Measurements from ENCODE around the gene CAMK1.
A peak's percentile ranks its signal among the peaks of the same experiment; 100 is the strongest.

Gene CAMK1

DNA sequence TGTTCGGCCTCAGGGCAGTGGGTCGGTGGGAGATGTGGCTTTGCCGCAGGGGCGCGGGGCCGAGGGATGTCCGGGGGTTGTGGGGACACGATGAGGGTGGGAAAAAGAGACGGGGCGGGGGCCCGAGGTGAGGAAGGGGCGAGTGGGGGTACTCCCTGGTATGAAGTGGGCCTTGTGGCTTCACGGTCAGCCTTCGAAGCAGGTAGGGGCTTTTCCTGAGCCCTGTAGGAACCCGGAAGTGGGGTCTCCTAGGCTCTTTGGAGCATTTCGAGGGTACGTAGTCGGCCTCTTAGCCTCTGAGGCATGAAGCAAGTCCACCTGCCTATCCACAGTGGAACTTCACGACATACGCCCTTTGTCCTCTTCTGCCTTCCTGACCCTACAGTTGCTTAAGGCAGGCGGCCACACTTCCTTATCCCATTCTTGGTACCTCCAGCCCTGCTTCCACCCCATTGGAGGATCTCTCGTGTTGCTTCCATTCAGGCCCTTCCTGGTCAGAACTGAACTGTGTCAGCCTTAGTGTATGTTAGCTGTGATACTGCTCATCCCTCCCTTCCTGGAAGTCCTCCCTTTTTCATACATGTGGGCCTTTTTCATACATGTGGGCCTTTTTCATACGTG, 23.5 kb upstream of the CAMK1 start:
- peak; percentile 40 for DNase-seq (ENCODE audit: low spot score)

GRCh38 chr3:9792405-9793160, 22.8 kb upstream of the CAMK1 start, which contains the start of the genes ARPC4 and TADA3:
Gene ARPC4, plus strand, starts transcription at chr3:9793082. Its CDS starts 40 bp downstream, at chr3:9793122.
Gene TADA3, minus strand, starts transcription at chr3:9792473. Its CDS starts 1,007 bp downstream, at chr3:9791466.
- peak; percentile 91 for DNase-seq (ENCODE audit: low spot score)

GRCh38 chr3:9791790-9792404, 22.1 kb upstream of the CAMK1 start:
- no peak for DNase-seq (ENCODE audit: low spot score)

DNA sequence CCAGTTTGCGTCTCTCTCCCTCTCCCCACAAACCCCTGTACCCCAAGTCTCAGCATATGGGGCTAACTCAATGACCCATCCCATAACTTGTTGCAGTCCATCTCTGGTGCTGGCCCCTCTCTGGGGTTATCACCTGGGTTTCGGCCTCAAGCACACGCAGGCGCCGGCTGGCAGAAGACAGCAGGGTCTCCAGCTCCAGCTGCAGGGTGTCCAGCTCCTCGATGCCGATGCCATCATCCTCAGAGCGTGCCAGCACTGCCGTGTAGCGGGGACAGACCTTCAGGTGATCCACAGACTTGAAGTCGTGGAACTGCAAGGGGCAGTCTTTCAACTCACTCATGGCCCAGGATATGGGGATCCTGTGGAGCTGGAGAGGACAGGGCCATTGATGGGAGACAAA, 21.4 kb upstream of the CAMK1 start:
- DNase-seq (ENCODE audit: low spot score): no peak

GRCh38 chr3:9787714-9788113, 18.0 kb upstream of the CAMK1 start:
- DNase-seq (ENCODE audit: low spot score): no peak

- no peak for DNase-seq (ENCODE audit: low spot score)
Measured at GRCh38 chr3:9786825-9787669, 17.3 kb upstream of the CAMK1 start.

DNA sequence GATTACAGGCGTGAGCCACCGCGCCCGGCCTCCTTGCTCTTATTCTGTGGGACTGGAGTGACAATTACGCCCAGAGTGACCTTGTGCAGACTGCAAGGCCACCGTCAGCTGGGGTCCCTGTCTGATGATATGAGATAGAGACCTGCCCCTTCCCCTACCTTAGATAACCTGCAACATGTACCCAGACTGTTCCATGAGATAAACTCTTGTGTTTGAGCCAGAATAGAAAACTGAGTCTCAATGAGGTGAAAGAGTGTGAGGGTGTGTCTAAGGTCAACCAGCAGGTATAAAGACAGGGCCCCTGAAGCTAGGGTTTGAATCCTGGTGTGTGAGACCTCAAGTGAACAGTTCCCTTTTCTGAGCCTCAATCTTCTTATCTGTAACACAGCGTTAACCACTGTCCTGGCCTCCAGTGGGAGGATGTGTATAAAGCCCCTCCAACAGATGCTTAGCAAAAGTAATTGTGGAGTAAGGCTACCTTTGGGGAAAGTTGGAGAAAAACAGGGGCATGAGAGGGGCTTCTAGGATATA, 16.5 kb upstream of the CAMK1 start:
- DNase-seq (ENCODE audit: low spot score): no peak

DNA sequence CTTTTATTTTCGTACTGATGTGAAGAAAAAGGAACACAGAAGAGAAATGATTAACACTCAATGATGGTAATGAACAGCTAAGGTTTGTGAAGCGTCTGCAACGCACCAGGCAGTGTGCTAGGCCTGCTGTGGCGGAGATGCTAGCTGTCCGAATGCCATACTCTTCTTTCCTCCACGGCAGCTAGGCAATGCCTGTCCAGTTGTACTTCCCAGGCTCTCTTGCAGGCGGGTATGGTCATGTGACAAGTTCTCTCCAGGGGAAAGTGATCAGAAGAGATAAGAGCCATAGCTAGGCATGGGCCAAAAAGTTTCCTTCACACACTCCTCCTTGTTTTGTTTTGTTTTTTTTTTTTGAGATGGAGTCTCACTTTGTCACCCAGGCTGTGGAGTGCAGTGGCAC, 15.9 kb upstream of the CAMK1 start:
- DNase-seq (ENCODE audit: low spot score): no peak

GRCh38 chr3:9784965-9785364, 15.2 kb upstream of the CAMK1 start:
- DNase-seq (ENCODE audit: low spot score): no peak

- no peak for DNase-seq (ENCODE audit: low spot score)
Measured at GRCh38 chr3:9783954-9784353, 14.2 kb upstream of the CAMK1 start.

- DNase-seq (ENCODE audit: low spot score): no peak
Measured at GRCh38 chr3:9782770-9783169, 13.0 kb upstream of the CAMK1 start.

DNA sequence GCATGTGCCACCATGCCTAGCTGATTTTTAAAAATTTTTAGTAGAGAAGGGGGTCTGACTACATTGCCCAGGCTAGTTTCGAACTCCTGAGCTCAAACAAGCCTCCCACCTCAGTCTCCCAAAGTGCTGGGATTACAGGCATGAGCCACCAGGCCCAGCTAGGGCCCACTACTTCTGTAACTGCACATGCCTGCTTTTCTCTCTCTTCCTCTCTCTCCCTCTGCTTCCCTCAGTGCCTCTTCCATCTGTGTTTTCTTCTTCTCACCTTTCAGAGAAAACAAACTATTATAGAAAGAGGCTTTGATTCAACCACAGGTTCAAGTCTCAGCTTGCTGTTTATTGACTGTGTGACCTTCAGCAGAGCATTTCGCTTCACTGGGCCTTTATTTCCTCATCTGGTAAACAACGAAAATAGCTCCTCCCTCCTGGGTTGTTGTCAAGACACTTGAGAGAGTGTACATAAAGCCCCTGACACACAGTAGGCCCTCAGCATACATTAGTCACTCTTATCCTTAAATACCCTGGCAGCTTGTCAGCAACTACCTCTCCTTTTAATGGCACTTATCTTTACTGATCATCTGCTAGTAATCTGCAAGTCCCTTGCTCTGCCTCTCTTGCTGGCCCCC, 12.3 kb upstream of the CAMK1 start:
- no peak for DNase-seq (ENCODE audit: low spot score)

- DNase-seq (ENCODE audit: low spot score): no peak
Measured at GRCh38 chr3:9781551-9781950, 11.8 kb upstream of the CAMK1 start.

GRCh38 chr3:9780910-9781309, 11.2 kb upstream of the CAMK1 start:
- DNase-seq (ENCODE audit: low spot score): no peak

DNA sequence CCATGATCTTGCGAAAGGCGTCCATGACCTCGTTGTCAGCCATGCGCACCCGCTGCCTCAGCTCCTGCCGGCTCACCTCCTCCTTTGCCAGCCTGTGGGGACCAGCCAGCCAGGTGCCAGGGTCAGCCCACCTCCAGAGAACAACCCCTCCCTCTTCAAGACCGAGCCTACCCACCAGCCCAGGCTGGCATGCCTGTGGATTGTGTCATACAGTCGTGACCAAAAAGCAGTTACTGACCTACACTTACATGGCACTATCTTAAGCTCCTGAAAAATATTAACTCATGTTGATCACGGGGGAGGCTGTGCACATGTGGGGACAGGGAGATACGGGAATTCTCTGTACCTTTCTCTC, 10.7 kb upstream of the CAMK1 start:
- DNase-seq (ENCODE audit: low spot score): no peak

DNA sequence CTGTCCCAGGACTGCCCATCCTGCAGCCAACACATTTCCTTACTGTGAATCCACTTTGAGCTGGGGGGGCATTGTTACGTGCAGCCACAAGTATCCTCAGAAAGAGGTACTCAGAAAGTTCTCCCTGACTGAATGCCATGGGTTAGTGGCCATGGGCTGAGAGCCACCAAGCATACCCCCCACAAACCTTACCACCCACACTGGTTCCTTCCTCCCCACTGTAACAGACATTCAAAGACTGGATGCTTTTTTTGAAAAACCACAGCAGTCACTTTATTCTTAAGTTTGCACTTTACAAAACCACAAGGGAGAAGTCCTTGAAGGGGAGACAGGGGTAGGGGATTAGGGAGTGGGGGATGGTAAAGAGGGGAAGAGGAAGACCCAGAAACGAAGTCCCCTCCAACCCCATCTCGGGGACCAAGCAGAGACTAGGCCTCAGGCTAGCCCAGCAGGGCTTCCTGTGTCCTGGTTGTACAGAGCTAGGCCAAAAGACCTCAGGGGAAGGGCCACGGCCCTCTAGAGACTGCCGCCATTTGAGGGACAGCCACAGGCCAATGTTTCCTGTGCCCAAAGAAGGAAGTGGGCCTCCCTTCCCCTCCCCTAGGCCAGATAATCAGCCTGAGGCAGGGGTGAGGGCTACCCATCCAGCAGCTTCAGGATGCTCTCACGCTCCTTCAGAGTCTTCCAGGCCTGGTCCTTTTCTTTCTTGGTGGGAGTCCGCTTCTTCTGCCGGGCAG, 10.1 kb upstream of the CAMK1 start:
- no peak for DNase-seq (ENCODE audit: low spot score)

DNA sequence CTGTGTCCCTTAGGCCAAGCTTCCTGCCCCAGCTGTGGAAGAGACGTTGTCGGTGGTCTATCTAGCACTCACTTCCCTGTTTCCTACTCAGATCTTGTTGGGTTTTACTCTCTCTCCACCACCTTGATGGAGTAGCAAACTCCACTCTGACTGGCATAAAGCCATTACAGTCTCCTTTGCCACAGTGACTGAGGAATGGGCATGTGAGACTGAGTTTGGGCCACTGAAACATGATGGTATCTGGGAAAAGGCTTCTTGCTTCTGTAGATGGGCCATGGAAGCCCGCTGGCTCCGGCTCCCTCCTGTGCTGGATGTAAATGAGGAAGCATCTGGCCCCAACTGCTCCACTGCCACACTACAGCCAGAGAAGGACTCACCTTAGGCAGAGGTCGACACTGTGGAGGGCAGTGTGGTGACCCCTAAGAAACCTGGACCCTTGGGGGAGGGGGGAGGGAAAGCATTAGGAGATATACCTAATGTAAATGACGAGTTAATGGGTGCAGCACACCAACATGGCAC, 9.4 kb upstream of the CAMK1 start:
- DNase-seq (ENCODE audit: low spot score): no peak

DNA sequence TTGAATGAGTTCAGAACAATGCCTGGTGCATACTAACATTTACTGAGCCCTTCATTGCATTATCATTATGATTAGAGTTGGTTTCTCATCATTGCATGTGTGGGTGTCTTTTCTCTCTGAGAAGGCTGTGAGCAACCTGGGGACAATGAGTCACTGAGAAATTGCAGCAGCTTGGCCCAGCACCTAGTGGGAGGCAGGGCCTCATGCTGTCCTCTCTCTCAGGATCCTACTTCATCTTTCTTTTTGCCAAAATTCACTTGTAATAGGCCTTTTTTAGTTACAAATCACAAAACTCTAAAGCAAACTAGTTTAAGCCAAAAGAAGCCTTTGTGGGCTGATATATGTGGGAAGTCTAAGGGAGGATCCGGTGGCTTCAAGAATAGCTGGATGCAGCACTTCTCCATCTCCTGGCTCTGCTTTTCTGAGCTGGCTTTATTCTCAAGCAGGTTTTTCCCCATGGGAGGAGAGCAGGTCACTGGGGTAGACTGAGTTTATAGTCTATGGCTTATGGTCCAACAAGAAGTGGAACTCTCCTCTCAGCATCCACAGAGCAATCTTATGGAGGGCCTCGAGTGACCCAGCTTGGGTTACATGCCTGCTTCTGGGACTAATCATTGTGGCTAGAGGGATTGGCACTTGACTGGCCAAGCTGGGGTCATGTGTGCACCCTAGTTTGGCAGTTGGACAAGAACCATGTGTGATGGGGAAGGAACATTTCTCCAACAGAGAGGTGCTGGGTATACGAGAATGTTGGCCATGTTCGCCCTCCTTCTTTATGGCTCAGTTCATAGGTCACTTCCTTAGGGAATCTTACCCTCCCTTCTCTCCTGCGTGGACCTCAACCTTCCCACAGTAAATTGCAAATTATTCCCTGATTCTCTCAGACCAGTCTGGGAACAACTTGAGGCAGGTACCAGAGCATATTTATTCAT, 8.7 kb upstream of the CAMK1 start:
- no peak for DNase-seq (ENCODE audit: low spot score)

- DNase-seq (ENCODE audit: low spot score): no peak
Measured at GRCh38 chr3:9777694-9778021, 7.9 kb upstream of the CAMK1 start.
